Testis (tissue), 2 donors: ENCODE results near the gene IL1RAPL2.

Experiments used
- CTCF ChIP-seq, 3 experiments: fragments of 450-650 bp in 2 of 3; fragments of 200-600 bp in 1 of 3; sonication (generic) in 1 of 3; IDR thresholded peaks; one replicate each; pipeline ENCODE4 v1.5.1; 2016 to 2019; ENCODE audit warnings: antibody characterized with exemption in 3 of 3, mild to moderate bottlenecking in 2 of 3, moderate library complexity in 1 of 3
- POLR2A ChIP-seq: fragments of 450-650 bp; IDR thresholded peaks from one replicate; pipeline ENCODE4 v1.6.1; 2017; ENCODE audit warnings: antibody characterized with exemption, mild to moderate bottlenecking, moderate library complexity

GRCh38 chrX:105190252-105190853, 624.4 kb downstream of the IL1RAPL2 start:
- TF ChIP-seq CTCF (IDR thresholded peaks at IDR 0.05) = peak; percentile 43 to 79 (median 71)
- TF ChIP-seq POLR2A = no peak
